Mucosa of descending colon (tissue), 3 donors: ENCODE results near the gene LKAAEAR1. TPM values are rescaled to one million over a fixed set of nuclear protein-coding genes. Genes with fewer than 3 reads are reported as not detected.
A peak's percentile ranks its signal among the peaks of the same experiment; 100 is the strongest.

Source experiments
- ATAC-seq: fragments of 200-7000 bp; cut with Tn5 transposase; one replicate; pipeline ENCODE4 v1.9.1; 2020; ENCODE audit warnings: mild to moderate bottlenecking, moderate library complexity
- DNase-seq, 3 donors: peaks; one replicate each; pipeline ENCODE4 v3.0.0-alpha.2; 2020
- H3K36me3 ChIP-seq: fragments of 200-600 bp; one replicate; pipeline ENCODE4 v1.8.0; 2021; ENCODE audit warnings: low read depth, mild to moderate bottlenecking
- H3K4me1 ChIP-seq: fragments of 200-600 bp; one replicate; pipeline ENCODE4 v1.8.0; 2021; ENCODE audit warnings: low read depth, mild to moderate bottlenecking
- H3K4me3 ChIP-seq: fragments of 200-600 bp; one replicate; pipeline ENCODE4 v1.8.0; 2021; ENCODE audit warnings: mild to moderate bottlenecking
- H3K9me3 ChIP-seq: fragments of 200-600 bp; one replicate; pipeline ENCODE4 v1.8.0; 2021; ENCODE audit warnings: mild to moderate bottlenecking
- CTCF ChIP-seq: fragments of 200-600 bp; IDR thresholded peaks from one replicate; pipeline ENCODE4 v1.8.0; 2022; ENCODE audit warnings: antibody characterized with exemption, mild to moderate bottlenecking
- intact Hi-C, 2 donors: fragments of 100-400 bp; cut with DNase I in 1 of 2; cut with micrococcal nuclease in 1 of 2; formaldehyde crosslinking; loops; one replicate each; pipeline versions ENCODE4 v1.11.0 to v1.11.1; 2022; cut with DNase I, micrococcal nuclease
- total RNA-seq, 3 donors: library from RNA; stranded (reverse); fragmentation: NEBNext Ultra II Directional in 2 of 3; extraction: Animal tissue kit (Norgen Biotek cat#: 25700) in 2 of 3; gene quantifications; one replicate each; pipeline versions ENCODE4 v1.2.1 to v1.2.4, GENCODE V29; 2021 to 2023
- donor health status: DM: no; HTN: no; CAD: no; lungs with moderate emphysema.
- donor health status: DM: no; HTN: no; CAD: no.
- donor health status: DM: no; HTN: yes; CAD: no.

Gene LKAAEAR1
- total RNA-seq, 3 donors from 2014 or later = not detected

- Histone ChIP-seq H3K36me3 (no peaks in the 10 kb centered on the region), H3K4me1 (peaks cover 7% of the 10 kb centered on the region), H3K9me3 (no peaks in the 10 kb centered on the region), H3K4me3 (no peak overlapping the region)
- ATAC-seq (no peak), DNase-seq (peak in 2 of 3 donors; percentile 14 to 38)
- TF ChIP-seq CTCF = no peak
- intact Hi-C loops = no loop called here
Observed at GRCh38 chr20:64104667-64105451, 20.7 kb upstream of the LKAAEAR1 start.

GRCh38 chr20:64103871-64104666, 19.9 kb upstream of the LKAAEAR1 start:
- no peaks in the 10 kb centered on the region for H3K9me3 ChIP-seq
- DNase-seq (peak in 1 of 3 donors; percentile 14), ATAC-seq (no peak)
- no peak overlapping the region for H3K4me3 ChIP-seq
- H3K36me3 ChIP-seq = no peaks in the 10 kb centered on the region
- no peak for TF ChIP-seq CTCF
- H3K4me1 ChIP-seq = peaks cover 7% of the 10 kb centered on the region
- intact Hi-C loops = no loop called here

GRCh38 chr20:64102647-64103354, 18.6 kb upstream of the LKAAEAR1 start:
- DNase-seq (peak in 2 of 3 donors; percentile 16 to 42), ATAC-seq (no peak)
- TF ChIP-seq CTCF = no peak
- Histone ChIP-seq H3K4me1 (peaks cover 7% of the 10 kb centered on the region), H3K4me3 (no peak overlapping the region), H3K36me3 (no peaks in the 10 kb centered on the region), H3K9me3 (no peaks in the 10 kb centered on the region)
- intact Hi-C loops = no loop called here

GRCh38 chr20:64101731-64102621, 17.8 kb upstream of the LKAAEAR1 start:
- ATAC-seq (peak; percentile 74), DNase-seq (peak; percentile 52 to 57 (median 57))
- TF ChIP-seq CTCF = peak; percentile 40
- intact Hi-C loops = no loop called here
- Histone ChIP-seq H3K36me3 (no peaks in the 10 kb centered on the region), H3K9me3 (no peaks in the 10 kb centered on the region), H3K4me1 (peaks cover 7% of the 10 kb centered on the region), H3K4me3 (no peak overlapping the region)
